Retina (tissue), 1 donor: ENCODE results near the gene MAP1S.
A peak's percentile ranks its signal among the peaks of the same experiment; 100 is the strongest.
"Not testable (repeated sequence)": the region's sequence is repeated elsewhere in the genome, so short reads cannot be mapped to it uniquely, and the experiment has no call there.

Experiments used
- DNase-seq: peaks from one replicate; pipeline ENCODE4 v3.0.0-alpha.2; 2016

The MAP1S gene

DNA sequence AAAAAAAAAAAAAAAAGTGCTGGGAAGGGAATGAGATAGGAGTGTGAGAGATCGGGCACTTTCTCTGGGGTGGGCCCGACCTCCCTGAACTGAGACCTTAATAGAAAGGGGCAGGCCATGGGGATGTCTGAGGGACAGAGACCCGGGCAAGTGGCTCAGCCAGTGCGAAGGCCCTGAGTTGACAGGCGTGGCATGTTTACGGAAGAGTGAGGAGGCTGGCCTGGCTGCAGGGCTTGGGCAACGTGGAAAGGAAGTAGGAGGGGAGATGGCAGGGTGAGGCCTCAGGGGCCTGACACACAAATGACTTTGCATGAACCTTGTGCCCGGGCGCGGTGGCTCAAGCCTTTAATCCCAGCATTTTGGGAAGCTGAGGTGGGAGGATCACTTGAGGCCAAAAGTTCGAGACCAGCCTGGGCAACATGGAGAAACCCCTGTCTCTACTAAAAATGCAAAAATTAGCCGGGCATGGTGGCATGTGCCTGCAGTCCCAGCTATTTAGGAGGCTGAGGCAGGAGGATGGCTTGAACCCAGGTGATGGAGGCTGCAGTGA is 45.9 kb downstream of the MAP1S start:
- DNase-seq: no peak

DNA sequence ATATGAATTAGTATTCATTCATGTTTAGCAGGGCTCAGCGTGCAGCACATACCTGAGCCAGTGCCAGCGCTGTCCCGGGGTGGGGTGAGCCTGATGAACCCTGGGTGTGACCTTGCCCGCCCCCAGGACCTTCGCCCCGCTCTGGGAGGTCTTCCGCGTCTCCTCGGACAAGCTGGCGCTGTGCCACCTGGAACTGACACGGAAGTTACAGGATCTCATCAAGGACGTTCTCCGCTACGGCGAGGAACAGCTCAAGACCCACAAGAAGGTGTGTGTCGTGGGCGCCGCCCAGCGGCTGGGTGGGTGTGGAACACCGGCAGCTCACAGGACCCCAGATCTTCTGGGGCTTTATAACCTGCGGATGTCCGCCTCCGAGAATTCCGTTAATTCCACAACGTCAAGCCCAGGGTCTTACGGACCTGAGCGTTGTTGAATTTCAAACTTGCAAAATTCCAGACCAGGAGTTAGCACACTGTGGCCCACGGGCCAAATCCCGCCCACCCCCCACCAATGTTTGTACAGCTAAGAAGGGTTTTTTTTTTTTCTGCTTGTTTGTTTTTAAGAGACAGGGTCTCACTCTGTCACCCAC is 47.4 kb downstream of the MAP1S start:
- DNase-seq: peak; percentile 74

DNA sequence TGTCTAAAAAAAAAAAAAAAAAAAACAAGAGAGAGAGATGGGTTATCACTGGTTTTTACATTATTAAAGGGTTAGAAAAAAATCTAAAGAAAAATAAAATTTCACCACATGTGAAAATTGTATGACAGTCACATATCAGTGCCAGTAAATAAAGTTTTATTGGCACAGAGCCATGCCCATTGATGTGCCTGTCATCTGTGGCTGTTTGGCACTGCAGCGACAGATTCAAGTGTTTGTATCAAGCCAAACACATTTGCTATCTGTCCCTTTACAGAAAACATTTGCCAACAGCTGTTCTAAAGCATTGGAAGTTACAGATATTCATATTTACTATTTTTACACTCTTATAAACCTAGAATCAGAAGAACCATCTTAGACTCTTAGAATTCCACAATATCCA is 48.3 kb downstream of the MAP1S start:
- no peak for DNase-seq

DNA sequence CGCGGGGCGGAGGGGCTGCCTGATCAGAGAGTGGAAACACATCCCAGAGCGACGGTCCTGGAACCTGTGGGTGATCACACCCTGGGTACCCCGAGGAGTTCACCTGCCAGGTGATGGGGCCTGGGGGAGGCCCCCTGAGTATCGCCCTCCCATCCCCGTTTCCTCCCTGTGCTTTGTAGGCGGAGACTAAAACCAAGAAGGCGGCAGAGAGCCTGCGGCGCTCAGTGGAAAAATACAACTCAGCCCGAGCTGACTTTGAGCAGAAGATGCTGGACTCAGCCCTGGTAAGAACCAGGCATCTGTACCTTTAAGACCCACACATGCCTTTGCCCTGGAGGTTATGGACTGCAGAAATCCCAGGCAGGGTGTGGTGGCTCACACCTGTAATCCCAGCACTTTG is 51.3 kb downstream of the MAP1S start:
- no peak for DNase-seq

DNA sequence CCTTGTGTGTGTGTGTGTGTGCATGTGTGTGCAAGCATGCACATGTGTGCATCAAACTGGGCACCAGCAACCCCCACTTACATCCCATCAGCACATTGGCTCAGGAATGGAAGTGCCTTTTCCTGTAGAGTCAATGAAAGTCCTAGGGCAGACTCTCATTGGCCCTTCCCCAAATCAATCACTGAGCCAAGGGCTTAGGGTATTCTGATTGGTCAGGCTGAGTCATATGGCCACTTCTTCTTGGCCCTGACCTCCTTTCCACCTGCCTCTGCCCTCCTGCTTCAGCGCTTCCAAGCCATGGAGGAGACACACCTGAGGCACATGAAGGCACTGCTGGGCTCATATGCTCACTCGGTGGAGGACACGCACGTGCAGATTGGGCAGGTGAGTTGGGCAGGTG is 52.9 kb downstream of the MAP1S start:
- no peak for DNase-seq

DNA sequence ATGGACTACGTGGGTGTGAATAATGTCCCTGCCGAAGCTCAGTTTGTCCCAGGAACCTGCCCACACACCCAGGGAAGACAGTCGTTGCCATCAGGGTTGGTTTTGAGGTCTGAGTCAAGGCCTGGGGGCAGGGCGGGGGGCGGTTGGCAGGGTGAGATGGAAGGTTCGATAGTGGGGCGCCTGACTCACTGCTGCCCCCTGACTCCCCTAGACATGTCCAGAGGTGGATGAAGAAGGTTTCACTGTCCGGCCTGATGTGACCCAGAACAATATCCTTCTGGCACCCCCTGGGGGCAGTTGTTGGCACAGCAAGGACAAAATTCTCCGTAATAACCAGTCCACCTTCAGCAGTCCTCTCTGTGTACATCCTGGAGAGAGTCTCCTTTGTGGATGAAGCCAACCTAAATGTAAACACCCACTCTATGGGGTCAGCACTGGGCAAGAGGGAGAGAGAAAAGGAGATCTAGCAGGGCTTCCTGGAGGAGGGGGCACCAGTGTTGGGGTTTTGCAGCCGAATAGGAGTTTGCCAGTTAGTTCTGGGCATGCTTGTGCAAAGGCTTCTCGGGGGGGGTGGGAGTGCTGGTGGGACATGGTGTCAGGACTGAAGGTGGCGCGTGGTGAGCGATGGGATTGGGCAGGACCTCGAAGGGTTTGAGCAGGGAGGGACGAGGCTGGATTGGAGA is 56.1 kb downstream of the MAP1S start:
- no peak for DNase-seq

DNA sequence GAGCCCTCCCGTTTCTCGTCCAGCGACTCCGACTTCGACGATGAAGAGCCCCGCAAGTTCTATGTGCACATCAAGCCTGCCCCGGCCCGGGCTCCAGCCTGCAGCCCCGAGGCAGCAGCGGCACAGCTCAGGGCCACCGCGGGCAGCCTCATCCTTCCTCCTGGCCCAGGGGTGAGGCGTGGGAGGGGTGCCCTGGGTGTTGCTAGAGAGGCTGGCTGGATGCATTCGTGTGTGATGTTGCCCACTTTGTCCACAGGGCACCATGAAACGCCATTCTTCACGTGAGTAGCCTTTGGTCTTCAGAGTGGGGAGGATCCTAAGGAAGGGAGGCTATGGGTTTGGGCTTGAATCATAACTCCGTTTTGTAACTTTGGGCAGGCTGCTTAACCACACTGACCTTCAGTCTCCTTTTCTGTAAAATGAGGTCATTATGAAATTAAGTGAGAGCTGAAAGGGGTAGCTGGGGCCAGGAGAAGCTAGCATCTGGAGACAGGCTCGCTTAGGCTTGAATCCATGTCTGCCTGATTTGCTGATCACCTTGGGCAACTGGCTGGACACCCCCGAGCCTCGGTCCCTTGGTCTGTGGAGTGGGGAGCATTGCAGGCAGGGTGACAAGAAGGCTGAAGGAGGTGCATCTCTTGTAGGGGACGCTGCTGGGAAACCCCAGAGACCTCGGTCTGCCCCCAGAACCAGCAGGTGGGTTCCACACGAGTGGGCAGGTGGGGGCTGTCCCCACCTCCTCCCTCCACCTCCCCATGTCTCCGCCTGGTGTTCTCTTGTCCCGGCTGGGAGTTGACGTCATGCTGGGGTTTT is 56.9 kb downstream of the MAP1S start:
- DNase-seq: no peak

DNA sequence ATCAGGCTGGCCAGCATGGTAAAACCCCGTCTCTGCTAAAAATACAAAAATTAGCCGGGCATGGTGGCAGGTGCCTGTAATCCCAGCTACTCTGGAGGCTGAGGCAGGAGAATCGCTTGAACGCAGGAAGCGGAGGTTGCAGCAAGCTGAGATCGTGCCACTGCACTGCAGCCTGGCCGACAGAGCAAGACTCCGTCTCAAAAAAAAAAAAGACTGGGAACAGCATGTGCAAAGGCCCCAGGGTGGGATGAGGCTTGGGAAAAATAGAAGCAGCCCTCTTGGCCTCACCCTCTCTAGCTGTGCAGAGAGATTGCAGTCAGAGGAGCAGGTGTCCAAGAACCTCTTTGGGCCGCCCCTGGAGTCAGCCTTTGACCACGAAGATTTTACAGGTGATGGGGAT is 58.6 kb downstream of the MAP1S start:
- DNase-seq: not testable (repeated sequence)

DNA sequence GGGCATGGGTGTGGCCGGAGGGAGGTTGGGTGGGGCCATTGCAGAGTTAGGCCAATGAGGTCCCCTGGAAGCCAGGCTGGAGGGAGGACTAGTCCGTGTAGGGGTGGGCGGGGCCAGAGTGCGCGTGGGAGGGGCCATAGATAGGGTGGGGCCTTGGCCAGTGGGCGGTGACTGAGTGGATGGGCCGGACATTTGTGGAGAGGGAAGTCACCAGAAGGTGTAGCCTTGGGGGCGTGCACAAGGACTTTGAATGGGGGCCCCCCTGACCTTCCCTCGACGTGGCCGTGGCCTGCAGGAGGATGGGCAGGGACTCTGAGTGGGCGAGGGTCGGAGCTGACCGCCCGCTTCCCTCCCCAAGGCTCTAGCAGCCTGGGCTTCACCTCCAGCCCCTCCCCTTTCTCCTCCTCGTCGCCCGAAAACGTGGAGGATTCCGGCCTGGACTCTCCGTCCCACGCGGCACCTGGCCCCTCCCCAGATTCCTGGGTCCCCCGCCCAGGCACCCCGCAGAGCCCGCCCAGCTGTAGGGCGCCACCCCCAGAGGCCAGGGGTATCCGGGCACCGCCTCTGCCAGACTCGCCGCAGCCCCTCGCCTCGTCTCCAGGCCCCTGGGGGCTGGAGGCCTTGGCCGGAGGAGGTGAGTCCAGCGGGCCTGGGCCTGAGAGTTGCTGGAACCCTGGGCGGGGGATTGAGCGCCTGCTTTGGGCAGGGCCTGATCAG is 59.1 kb downstream of the MAP1S start:
- no peak for DNase-seq

DNA sequence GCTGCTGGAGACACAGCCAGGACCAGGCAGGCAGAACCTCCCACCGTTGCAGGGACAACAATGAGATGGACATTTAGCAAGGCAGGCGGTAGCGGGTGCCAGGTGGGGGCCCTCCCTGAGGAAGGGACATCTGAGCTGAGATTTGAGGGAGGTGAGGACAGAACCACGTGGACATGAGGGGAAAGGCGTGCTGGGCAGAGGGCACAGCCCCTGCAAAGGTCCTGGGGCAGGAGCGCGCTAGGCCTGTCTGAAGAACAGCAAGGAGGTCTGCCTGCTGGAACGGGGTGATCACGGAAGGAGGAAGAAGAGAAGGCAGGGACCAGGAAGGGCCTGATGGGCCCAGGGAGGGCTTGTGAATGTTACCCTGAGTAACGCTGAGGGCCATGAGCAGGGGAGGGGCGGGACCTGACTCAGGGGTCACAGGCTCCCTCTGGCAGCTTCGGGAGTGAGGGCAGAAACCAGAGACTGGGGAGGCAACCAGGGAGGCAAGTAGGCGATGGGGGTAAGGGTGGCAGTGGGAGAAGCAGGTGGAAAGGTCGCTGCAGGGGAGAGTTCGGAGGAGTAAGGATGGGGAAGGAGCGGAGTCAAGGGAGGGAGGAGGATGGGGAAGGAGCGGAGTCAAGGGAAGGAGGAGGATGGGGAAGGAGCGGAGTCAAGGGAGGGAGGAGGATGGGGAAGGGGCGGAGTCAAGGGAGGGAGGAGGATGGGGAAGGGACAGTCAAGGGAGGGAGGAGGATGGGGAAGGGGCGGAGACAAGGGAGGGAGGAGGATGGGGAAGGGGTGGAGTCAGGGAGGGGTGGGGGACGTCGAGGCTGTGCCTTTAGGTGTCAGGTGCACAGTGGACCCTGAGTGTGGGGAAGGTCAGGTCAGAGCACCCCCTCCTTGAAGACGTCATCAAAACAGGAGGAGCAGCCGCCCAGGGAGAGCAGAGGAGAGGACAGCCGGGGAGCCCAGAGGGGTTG is 60.0 kb downstream of the MAP1S start:
- DNase-seq: no peak

DNA sequence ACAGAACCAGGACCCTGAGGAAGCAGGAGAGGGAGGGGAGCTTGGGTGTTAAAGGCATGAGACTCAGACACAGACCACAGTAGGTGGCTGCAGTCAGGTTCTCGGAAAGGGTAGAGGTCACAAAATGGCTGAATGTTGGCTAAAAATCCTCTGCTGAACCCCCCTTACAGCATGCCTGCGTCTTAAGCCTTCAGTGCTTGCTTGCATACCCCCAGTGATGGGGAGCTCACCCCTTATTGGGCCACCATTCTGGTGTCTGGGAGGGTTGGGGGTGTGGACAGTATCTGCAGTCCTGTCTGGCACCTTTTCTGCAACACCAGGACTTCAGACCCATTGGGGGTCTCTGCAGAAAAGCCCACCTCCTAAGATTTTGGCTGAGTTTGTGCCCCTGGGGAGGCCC is 61.5 kb downstream of the MAP1S start:
- no peak for DNase-seq

DNA sequence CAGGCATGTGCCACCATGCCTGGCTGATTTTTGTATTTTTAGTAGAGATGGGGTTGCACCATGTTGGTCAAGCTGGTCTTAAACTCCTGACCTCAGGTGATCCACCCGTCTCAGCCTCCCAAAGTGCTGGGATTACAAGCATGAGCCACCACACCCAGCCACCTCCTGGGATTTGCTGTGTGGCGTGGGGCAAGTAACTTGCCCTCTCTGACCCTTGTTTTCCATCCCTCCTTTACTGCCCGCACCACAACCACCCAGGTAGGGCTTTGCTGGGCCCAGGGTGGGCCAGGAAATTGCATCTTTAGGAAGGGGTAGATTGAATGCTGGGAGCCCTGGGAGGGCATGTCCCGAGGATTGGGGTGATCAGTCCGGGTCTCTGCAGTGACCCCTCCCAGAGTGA is 64.4 kb downstream of the MAP1S start:
- not testable (repeated sequence) for DNase-seq
